GM12878 (cell line): Measurements from ENCODE around the gene RNU11. TPM values are rescaled to one million over a fixed set of nuclear protein-coding genes. Genes with fewer than 3 reads are reported as not detected.

Source experiments
- ATF3 ChIP-seq: IDR thresholded peaks from 2 replicates; pipeline ENCODE4 v1.6.1; 2011; ENCODE audit warnings: low read depth, mild to moderate bottlenecking, low read length, moderate library complexity, borderline replicate concordance; ENCODE audit errors: extremely low read depth
- BCLAF1 ChIP-seq: fragments of 450-650 bp; IDR thresholded peaks from 2 replicates; pipeline ENCODE4 v1.6.1; 2017; ENCODE audit warnings: antibody characterized with exemption, mild to moderate bottlenecking, moderate library complexity
- BHLHE40 ChIP-seq, 2 experiments: fragments of 450-650 bp in 1 of 2; IDR thresholded peaks; 2 replicates each; pipeline ENCODE4 v1.6.1; 2011 to 2017; ENCODE audit warnings: low read depth in 2 of 2, borderline replicate concordance in 1 of 2, improper control_type of control experiment in 1 of 2, low read length in 1 of 2, mild to moderate bottlenecking in 1 of 2
- BRCA1 ChIP-seq: IDR thresholded peaks from 2 replicates; pipeline ENCODE4 v1.6.1; 2011; ENCODE audit warnings: low read depth, low read length, improper control_type of control experiment
- E2F8 ChIP-seq: fragments of 450-650 bp; IDR thresholded peaks from 2 replicates; pipeline ENCODE4 v1.6.1; 2018; ENCODE audit warnings: mild to moderate bottlenecking, low read depth, moderate library complexity; ENCODE audit not compliant: partially characterized antibody
- GATAD2B ChIP-seq: fragments of 450-650 bp; conservative IDR thresholded peaks from 2 replicates; pipeline ENCODE4 v1.6.1; 2017; ENCODE audit warnings: low read depth, mild to moderate bottlenecking, moderate library complexity
- HDAC6 ChIP-seq: fragments of 200-600 bp; sonication (generic); IDR thresholded peaks from one replicate; pipeline ENCODE4 v1.8.0; 2017; ENCODE audit warnings: antibody characterized with exemption; ENCODE audit not compliant: unreplicated experiment
- HSF1 ChIP-seq: fragments of 150-350 bp; IDR thresholded peaks from 2 replicates; pipeline ENCODE4 v1.6.1; 2014; ENCODE audit warnings: mild to moderate bottlenecking, low read depth, low read length
- NR2C1 ChIP-seq: fragments of 450-650 bp; IDR thresholded peaks from 2 replicates; pipeline ENCODE4 v1.6.1; 2017; ENCODE audit warnings: antibody characterized with exemption, mild to moderate bottlenecking, moderate library complexity
- NR2C2 ChIP-seq: IDR thresholded peaks from 2 replicates; pipeline ENCODE4 v1.6.1; 2011; ENCODE audit warnings: borderline replicate concordance, low read depth; ENCODE audit not compliant: control insufficient read depth, insufficient read length
- NR2F1 ChIP-seq: fragments of 450-650 bp; conservative IDR thresholded peaks from 2 replicates; pipeline ENCODE4 v1.6.1; 2017; ENCODE audit warnings: mild to moderate bottlenecking
- PKNOX1 ChIP-seq: fragments of 450-650 bp; IDR thresholded peaks from 2 replicates; pipeline ENCODE4 v1.6.1; 2016; ENCODE audit warnings: mild to moderate bottlenecking
- POLR2AphosphoS5 ChIP-seq: IDR thresholded peaks from 2 replicates; pipeline ENCODE4 v1.6.1; 2011; ENCODE audit warnings: mild to moderate bottlenecking, low read length, inconsistent platforms
- SKIL ChIP-seq: fragments of 450-650 bp; IDR thresholded peaks from 2 replicates; pipeline ENCODE4 v1.6.1; 2017; ENCODE audit warnings: mild to moderate bottlenecking, low read depth, inconsistent platforms; ENCODE audit not compliant: poor library complexity, severe bottlenecking
- STAT3 ChIP-seq: IDR thresholded peaks from 2 replicates; pipeline ENCODE4 v1.6.1; 2011; ENCODE audit warnings: low read depth, low read length, improper control_type of control experiment
- ZBTB33 ChIP-seq: fragments of 450-650 bp; IDR thresholded peaks from 2 replicates; pipeline ENCODE4 v1.6.1; 2017; ENCODE audit warnings: mild to moderate bottlenecking
- polyA plus RNA-seq, 11 experiments: library from polyadenylated mRNA; depleted of rRNA in 4 of 11; unstranded in 6 of 11; stranded (reverse) in 5 of 11; fragments of >200 nt; fragmentation: Nextera tagmentation in 4 of 11; fragmentation: Illumina TruSeq in 1 of 11; extraction: Ambion mirVana in 4 of 11; extraction: Trizol in 1 of 11; gene quantifications; 1 replicate in 1 of 11; 2 replicates in 10 of 11; pipeline versions ENCODE4 v1.2.1 to v1.2.3, GENCODE V29; 2011 to 2016; ENCODE audit warnings: inconsistent platforms in 2 of 11, missing spikeins in 2 of 11, low read depth in 1 of 11
- total RNA-seq, 4 experiments: library from RNA; depleted of rRNA in 3 of 4; stranded (reverse); fragments of >200 nt in 3 of 4; fragmentation: Illumina TruSeq in 1 of 4; extraction: Trizol in 1 of 4; gene quantifications; 2 replicates each; pipeline versions ENCODE4 v1.2.1 to v1.2.3, GENCODE V29; 2013 to 2021

Gene RNU11
- total and polyA plus RNA-seq, 10 of the 15 experiments (the other 5 are each of a cell fraction or from before 2014, with no cell fraction given): under 0.01 TPM; not detected in 9

GRCh38 chr1:28648008-28648473, 359 bp upstream of the RNU11 start (continued):
- TF ChIP-seq NR2C1 (peak; percentile 80), BCLAF1 (no peak), HDAC6 (no peak), BHLHE40 (IDR thresholded peaks at IDR 0.05; ENCODE audit: borderline replicate concordance in 1 of 2, low read depth in 2 of 2, low read length in 1 of 2) (peak; percentile 56 to 57; a peak in 3 of 4 replicates), STAT3 (0 out of 2 replicates have a peak, but pooled peaks have one; percentile 39), ATF3 (no peak), POLR2AphosphoS5 (no peak), PKNOX1 (no peak), GATAD2B (peak; percentile 17; the same call in 1 of the 2 replicates), NR2C2 (no peak), HSF1 (no peak), NR2F1 (peak; percentile 100), BRCA1 (no peak), ZBTB33 (no peak), SKIL (no peak), E2F8 (no peak)
